Stimulated activated CD4-positive, alpha-beta T cell treated with anti-CD3 and anti-CD28 coated beads, Interleukin-12 subunit alpha, Interleukin-12 subunit beta, amount 100 ng/mL, for 24 hours (primary cell): ENCODE measurements around the gene CAPN8.
A peak's percentile ranks its signal among the peaks of the same experiment; 100 is the strongest.

Source experiments
- DNase-seq, 2 experiments: peaks; one replicate each; pipeline ENCODE4 v3.0.0-alpha.2; 2020; ENCODE audit warnings: low read depth in 2 of 2

CAPN8 gene

GRCh38 chr1:223617323-223618070, 48.0 kb downstream of the CAPN8 start:
- DNase-seq = no peak

GRCh38 chr1:223616586-223616985, 48.9 kb downstream of the CAPN8 start:
- DNase-seq = no peak

- DNase-seq = no peak
Observed at GRCh38 chr1:223611936-223612335, 53.6 kb downstream of the CAPN8 start.

- DNase-seq = no peak
Observed at GRCh38 chr1:223609977-223610376, 55.5 kb downstream of the CAPN8 start.

GRCh38 chr1:223609066-223609465, 56.4 kb downstream of the CAPN8 start:
- DNase-seq = no peak

- DNase-seq = no peak
Observed at GRCh38 chr1:223558512-223558911, 107.0 kb downstream of the CAPN8 start.

GRCh38 chr1:223557130-223557475, 108.4 kb downstream of the CAPN8 start:
- DNase-seq = no peak

GRCh38 chr1:223556414-223557129, 108.9 kb downstream of the CAPN8 start:
- DNase-seq = peak in 1 of 2 experiments; percentile 47

- no peak for DNase-seq
Observed at GRCh38 chr1:223553957-223554356, 111.5 kb downstream of the CAPN8 start.

GRCh38 chr1:223551610-223552009, 113.9 kb downstream of the CAPN8 start:
- DNase-seq = no peak

- no peak for DNase-seq
Observed at GRCh38 chr1:223549740-223550139, 115.8 kb downstream of the CAPN8 start.

GRCh38 chr1:223547316-223548114, 118.0 kb downstream of the CAPN8 start:
- no peak for DNase-seq

GRCh38 chr1:223545343-223545742, 120.2 kb downstream of the CAPN8 start:
- DNase-seq = no peak

GRCh38 chr1:223543560-223543959, 121.9 kb downstream of the CAPN8 start:
- no peak for DNase-seq

- DNase-seq = no peak
Observed at GRCh38 chr1:223542831-223543230, 122.7 kb downstream of the CAPN8 start.

- no peak for DNase-seq
Observed at GRCh38 chr1:223540485-223541106, 124.9 kb downstream of the CAPN8 start.

- no peak for DNase-seq
Observed at GRCh38 chr1:223539750-223540149, 125.8 kb downstream of the CAPN8 start.

- DNase-seq = no peak
Observed at GRCh38 chr1:223538981-223539380, 126.5 kb downstream of the CAPN8 start.

GRCh38 chr1:223535319-223535718, 130.2 kb downstream of the CAPN8 start:
- DNase-seq = no peak

- DNase-seq = no peak
Observed at GRCh38 chr1:223534677-223535076, 130.8 kb downstream of the CAPN8 start.

- DNase-seq = no peak
Observed at GRCh38 chr1:223533708-223534107, 131.8 kb downstream of the CAPN8 start.

GRCh38 chr1:223531742-223532341, 133.7 kb downstream of the CAPN8 start:
- DNase-seq = peak in 1 of 2 experiments; percentile 51
